GM21526 (cell line): Measurements from ENCODE around the gene CPE.

Source experiments
- ATAC-seq: cut with Tn5 transposase; IDR thresholded peaks from one replicate; pipeline ENCODE4 v1.9.1; 2021; ENCODE audit warnings: moderate library complexity; ENCODE audit not compliant: unreplicated experiment, low FRiP score

CPE gene

DNA sequence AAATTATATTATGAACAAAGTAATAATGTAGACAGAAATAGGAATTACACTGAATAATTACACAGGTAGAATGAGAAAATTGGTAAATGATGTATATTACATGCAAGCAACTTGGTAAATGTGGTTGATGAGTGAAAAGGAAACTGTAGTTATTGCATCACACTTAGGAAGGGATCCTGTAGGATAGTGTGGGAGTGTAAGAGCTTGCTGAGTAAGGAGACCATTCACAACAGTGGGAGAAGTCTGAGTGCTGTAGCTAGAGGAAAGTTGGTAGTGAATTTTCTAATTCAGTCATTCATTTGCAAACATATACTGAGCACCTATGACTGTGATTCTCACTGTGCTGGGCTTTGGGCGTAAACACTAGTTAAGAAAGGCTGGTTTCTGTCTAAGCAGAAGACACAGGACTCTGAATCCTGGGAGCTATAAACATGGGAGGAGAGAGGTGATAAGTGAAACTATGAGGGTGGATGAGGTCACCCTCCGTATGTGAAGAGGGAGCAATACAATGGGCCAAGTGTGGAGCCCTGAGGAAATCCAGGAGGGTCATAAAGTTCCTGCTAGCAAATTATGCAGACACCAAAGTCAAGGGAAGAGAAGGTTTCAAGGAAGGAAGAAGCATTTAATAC is 14.2 kb upstream of the CPE start:
- no peak for ATAC-seq

- ATAC-seq = no peak
These were observed 11.8 kb upstream of the CPE start for GRCh38 chr4:165367040-165367439.

DNA sequence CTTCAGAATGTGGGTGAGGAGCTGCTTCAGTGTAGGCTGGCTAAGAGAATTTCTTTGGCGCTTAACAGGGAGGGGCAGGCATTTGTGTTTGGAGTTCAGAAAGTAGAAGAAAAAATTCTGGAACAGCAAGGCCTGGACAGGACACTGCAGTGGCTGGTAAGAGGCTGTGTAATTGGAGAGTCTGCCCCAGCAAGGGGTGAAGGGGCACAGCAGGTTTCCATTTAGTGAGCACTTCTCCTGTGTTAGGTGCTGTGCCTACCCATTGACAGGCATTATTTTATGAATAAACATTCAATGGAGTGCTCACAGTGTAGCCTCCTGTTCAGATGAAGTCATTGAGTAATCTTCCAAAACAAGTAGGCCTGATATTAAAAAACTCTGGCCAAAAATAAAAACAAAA is 10.7 kb upstream of the CPE start:
- ATAC-seq = no peak

DNA sequence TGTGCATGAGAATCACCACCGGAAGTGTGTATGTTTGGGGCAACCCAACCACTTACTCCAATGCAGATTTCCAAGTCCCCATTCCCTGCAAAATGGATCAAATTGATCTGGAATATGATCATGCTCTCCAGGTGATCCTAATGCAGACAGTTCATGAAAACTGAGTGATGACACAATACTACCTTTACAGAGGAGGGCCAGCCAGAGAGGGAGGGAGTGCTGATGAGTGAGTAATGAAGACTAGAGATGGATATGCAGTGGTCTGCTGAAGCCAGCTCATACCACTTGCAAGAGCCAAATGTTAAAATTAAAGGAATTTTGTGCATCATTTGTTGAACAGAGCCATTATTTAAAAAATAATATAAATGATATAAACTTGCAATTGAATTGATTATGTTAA is 10.2 kb upstream of the CPE start:
- no peak for ATAC-seq

DNA sequence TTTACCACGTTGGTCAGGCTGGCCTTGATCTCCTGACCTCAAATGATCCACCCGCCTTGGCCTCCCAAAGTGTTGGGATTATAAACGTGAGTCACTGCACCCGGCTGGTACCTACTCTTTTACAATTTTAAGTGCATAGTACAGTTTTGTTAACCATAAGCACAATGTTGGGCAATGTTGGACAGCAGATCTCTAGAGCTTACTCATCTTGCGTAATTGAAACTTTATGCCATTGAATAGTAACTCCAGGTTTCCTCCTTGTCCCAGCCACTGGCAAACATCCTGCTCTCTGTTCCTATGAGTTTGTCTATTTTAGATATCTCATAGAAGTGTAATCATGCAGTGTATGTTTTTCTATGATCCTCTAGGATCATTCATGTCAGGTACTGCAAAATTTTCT is 9.3 kb upstream of the CPE start:
- no peak for ATAC-seq

DNA sequence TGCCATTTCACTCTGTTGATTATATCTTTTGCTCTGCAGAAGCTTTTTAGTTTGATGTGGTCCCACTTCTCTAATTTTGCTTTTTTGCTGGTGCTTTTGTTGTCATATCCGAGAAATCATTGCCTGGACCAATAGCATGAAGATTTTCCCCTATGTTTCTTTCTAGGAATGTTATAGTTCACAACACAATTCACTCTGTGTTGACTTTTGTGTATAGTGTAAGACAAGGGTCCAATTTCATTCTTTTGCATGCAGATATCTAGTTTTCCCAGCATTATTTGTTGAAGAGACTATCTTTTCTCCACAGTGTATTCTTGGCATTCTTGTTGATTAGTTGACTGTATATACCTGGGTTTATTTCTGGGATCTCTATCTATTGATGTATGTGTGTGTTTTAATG is 8.3 kb upstream of the CPE start:
- no peak for ATAC-seq

DNA sequence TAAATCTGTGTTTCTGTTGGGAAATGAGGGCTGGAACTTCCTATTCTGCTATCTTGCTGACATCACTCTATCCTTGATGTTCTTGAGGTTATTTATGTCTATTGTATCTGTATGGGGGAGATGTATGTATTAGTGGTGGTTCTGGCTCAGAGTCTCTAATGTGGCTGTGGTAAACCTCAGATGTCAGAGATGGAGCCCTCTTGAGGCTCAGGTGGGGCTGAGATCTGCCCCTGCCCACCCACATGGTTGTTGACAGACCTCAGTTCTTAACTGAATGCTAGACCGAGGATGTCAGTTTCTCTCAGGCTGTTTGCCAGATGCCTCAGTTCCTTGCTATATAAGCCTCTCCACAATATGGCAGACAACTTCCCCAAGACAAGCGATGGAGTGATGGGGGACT is 3.3 kb upstream of the CPE start:
- ATAC-seq = no peak

- no peak for ATAC-seq
These were observed 437 bp upstream of the CPE start for GRCh38 chr4:165378398-165378744.

DNA sequence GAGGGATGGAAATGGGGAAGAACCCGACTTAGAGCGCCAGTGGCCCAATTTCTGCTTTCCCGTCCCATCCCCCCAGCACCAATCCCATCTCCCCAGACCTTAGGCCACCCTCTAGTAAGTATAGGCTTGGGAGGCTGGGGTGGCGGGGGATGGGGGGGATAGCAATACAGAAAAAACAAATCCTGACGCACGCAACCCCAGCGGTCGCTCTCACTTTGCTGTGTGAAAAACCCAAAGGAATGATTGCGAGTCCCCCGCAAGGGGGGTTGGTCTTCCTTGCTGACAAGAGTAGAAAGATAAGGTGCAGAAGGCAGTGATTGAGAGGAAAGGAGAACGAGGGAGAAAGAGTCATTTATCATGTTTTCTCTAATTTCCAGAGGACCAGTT is 863 bp downstream of the CPE start:
- ATAC-seq = no peak

GRCh38 chr4:165380805-165381204 is 2.0 kb downstream of the CPE start:
- ATAC-seq = no peak

DNA sequence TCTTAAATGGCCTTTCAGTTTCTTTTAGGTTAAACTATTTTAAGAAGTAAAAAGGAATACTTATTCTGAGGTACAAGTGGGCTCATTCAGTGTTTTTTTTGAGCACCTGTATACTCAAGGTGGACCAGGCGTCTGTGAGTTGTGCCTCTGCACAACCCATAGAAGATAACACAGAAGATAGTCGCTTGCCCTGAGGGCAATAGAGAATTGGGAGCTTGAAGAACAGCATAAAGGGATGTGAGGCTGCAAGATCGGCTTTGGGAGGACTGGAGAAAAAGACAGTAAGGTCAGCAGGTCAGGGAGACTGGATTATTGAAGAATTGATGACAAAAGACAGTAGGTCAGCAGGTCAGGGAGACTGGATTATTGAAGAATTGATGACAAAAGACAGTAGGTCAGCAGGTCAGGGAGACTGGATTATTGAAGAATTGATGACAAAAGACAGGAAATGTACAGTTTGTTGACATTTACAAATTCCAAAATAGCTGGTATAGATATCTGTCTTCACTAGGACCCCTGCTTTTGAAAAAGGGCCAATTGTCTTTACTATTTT is 3.1 kb downstream of the CPE start:
- no peak for ATAC-seq

DNA sequence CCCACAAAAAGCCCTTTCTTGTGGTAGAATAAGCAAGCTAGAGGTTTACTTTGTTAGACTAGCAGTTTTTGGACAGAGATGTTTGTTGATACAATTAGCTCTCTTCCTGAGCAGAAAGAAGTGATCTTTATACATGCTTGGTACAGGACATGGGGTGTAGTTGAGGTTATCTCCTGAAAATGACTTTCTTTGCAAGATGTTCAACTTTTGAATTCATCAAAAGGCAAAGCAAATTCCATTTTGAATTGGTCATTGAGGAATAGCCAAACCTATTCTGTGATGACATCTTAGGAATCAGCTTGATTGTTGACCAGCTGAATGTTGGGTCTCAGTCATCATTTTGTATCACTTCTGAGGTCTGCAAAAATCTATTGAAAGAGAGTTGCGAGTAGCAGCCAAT is 3.8 kb downstream of the CPE start:
- ATAC-seq = no peak

- ATAC-seq = no peak
These were observed 4.8 kb downstream of the CPE start for GRCh38 chr4:165383591-165384073.

DNA sequence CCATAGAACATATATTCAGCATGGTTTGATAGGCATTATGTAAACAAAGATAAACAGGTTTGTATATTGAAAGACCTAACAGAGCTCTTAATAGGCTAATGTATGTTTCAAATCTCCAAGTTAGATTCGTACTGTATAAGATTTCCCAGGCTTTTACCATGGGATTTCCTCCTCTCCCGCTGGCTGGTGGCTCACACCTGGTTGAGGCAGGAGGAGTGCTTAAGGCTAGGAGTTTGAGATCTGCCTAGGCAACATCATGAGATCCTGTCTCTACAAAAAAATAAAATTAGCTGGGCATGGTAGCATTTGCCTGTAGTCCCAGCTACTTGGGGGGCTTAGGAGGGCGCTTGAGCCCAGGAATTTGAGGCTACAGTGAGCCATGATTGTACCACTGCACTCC is 5.4 kb downstream of the CPE start:
- ATAC-seq = no peak

DNA sequence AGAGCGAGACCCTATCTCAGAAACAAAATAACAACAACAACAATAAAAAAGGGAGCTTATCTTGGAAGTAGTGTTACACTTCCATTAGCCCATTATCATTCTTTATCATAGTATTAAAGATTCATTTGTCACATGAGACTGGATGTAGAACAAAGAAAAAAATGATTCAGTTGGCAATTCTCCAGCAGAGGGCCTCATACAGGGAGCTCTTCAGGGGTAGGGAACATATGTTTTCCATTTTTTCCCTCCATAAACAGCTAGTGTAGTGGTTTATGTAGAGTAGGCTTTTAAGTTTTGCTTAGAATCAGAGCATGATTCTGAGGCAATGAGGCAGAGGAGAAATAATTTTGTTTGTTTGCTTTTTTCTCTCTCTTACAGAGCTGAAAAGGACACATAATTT is 5.8 kb downstream of the CPE start:
- no peak for ATAC-seq

DNA sequence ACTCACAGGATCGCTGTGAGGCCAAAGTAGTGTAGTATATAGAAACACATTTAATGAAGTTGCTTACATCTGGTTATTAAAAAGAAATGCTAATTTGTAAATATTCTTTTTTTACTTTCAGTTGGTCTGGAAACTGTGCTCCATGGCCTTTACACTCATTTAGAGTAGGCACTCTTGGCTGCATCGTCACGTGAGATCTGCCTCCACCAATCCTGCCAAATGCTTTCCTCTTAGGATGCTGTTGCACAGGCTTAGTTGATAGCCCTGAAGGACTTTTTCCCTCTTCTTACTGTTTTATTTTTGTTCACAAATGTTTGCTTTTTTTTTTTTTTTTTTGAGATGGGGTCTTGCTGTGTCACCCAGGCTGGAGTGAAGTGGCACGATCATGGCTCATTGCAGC is 6.3 kb downstream of the CPE start:
- ATAC-seq = no peak

GRCh38 chr4:165386328-165386727 is 7.5 kb downstream of the CPE start:
- ATAC-seq = no peak

DNA sequence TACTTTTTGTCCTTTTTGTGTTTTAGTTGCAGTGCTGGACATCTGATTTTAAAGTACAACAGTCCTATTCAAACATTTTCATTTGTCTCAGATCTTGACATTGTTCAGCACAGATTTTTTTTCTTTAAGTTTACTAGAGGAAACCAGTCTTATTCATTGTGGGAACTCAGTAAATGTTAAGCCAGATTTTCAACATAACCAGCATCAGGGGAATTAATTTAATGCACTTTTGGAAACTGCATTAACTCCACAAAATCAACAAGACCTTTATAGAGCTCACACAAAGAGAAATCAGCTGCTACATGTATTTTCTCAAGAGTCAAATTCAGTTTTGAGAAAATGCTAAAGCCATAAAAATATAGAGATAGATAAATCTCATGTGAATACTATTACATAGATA is 9.9 kb downstream of the CPE start:
- ATAC-seq = no peak

DNA sequence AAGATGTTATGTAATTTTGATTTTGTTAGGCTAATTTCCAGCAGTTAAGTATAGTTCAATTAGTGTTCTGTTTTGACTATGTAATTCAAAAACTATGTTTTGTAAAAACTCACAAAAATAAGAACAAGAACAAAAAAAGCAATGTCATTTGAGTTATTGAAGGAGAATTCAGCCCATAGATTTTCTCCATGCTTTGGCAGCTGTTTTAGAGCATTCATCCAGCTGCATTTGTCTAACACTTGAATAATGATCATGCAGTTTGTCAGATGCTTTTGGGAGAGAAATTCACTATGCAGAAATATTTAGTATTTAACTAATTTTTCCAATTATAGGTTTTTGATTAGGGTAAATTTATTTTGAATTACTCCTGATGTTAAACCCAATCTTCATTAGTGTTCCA is 14.2 kb downstream of the CPE start:
- ATAC-seq = no peak

DNA sequence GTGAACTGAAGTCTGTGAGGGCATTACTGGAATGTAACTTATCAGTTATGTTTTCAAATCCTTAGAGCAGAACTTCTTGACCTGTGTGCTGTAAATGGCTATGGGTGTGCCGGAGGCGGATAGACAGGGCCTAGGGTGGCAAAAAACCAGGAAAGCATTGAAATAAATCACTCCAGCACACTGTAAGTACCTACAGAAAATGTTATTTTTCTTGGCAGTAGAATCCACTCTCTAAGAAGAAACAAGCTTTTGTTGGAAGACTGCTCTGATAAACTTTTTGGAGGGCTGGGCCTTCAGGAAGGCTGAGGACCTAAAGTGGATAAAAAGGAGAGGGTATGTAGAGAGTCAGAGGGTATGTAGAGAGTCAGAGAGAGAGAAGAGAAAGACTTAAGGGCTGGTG is 14.9 kb downstream of the CPE start:
- no peak for ATAC-seq

GRCh38 chr4:165394275-165394674 is 15.5 kb downstream of the CPE start:
- no peak for ATAC-seq

GRCh38 chr4:165398570-165398969 is 19.8 kb downstream of the CPE start:
- ATAC-seq = peak; percentile 75

DNA sequence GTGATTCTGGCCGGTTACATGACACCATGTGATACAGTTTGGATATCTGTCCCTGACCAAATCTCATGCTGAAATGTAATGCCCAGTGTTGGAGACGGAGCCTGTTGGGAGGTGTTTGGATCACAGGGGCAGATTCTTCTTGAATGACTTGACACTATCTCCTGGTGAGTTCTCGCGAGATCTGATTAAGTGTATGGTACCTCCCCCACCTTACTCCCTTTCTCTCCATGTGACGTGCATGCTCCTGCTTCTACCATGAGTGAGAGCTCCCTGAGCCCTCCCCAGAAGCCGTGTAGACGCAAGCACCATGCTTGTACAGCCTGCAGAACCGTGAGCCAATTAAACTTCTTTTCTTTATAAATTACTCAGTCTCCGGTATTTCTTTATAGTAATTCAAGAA is 23.6 kb downstream of the CPE start:
- ATAC-seq = no peak
